ENCODE data around the gene CPED1. TPM values are rescaled to one million over a fixed set of nuclear protein-coding genes. Genes with fewer than 3 reads are reported as not detected.

The CPED1 gene
- 0.86 and 1.3 TPM in 2 replicates for total RNA-seq

GRCh38 chr7:120988591-120989256 is at the start of gene CPED1:
Gene CPED1, plus strand, starts transcription at chr7:120988711. Its CDS starts 911 bp downstream, at chr7:120989622.

DNA sequence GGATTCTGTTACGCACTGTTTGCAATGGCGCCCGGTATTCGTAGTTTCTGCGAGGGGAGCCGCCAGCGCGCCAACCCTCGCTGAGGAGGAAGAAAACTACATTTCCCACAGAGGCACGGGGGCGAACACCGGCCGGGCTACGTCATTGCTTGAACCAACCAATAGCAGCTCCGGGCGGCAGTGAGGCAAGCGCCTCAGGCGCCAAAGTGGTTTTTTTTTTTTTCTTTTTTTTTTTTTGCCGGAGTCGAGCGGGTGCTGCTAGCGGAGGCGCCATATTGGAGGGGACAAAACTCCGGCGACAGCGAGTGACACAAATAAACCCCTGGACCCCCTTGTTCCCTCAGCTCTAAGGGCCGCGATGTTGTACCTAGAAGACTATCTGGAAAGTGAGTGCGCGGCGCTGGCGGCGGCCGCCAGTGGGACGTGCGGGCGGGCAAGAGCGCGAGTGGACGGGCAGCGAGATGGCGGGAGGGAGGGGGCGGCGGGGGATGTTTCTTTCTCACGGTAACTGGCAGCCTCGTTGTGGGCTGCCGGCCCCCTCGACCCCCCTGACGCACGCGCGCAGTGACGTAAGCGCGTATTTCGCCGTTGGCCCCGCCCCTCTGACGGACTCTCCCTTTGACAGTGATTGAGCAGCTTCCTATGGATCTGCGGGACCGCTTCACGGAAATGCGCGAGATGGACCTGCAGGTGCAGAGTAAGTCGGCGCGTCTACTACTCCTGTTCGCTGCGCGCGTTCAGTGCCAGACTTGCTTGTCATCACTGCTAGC is 37.8 kb upstream of the CPED1 start, which contains the start of gene ING3:
ING3 (plus strand) TSS at position 239 of the 770 bp plus-strand sequence; CDS start at position 359, 120 bp downstream.

DNA sequence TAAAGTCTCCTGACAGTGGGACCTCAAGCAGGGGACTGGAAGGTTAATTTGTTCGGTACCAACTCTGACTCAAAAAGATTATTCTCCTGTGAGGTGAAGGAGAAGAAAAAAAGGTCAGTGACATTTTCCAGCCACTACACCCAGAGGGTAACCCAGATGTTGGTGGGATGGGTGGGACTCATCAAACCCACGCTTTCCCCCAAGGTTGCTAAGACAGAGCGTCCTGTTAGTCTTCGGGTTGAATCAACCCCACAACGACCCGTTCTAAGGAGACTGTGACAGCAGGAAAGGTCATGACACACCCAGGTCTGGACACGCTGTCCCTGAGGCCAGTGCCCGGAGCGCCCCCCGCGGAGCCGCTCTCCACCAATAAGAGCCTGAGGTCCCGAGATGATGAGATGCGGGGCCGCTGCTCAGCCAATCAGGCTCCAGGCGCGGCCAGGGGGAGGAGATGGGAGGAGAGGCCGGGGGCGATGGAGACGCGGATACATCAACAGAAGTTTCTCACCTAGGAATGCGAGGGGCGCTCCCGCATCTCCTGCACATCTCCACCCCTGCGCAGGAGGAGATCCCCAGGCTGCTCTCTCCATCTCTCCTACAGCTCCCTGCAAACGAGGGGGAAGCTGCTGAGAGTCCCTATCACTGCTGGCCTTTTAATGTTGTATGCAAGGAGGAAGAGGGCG is 340.1 kb downstream of the CPED1 start, which contains the start of gene WNT16:
WNT16 (plus strand) TSS at position 493 of the 683 bp plus-strand sequence. CDS start 293 bp downstream, outside the sequence.

Small RNA genes lying within 50 kb of the gene (small RNA-seq; reads per million reads assigned to genes)
- gene HMGN1P18, result not detected
- gene RNA5SP240, result not detected
- not detected for gene RNA5SP241
- 0.49 reads per million for gene RNU6-517P

Other genes starting within 250 kb of the CPED1 start
- gene TSPAN12, start 130.6 kb upstream of the CPED1 start, total RNA-seq, result 21.5 and 23.5 TPM in 2 replicates
- gene ING3, start 37.9 kb upstream of the CPED1 start, total RNA-seq, result 30.5 and 30.9 TPM in 2 replicates

Data from thoracic aorta endothelial cell (primary cell).